Measurements from ENCODE around the gene ORC4.

DNA sequence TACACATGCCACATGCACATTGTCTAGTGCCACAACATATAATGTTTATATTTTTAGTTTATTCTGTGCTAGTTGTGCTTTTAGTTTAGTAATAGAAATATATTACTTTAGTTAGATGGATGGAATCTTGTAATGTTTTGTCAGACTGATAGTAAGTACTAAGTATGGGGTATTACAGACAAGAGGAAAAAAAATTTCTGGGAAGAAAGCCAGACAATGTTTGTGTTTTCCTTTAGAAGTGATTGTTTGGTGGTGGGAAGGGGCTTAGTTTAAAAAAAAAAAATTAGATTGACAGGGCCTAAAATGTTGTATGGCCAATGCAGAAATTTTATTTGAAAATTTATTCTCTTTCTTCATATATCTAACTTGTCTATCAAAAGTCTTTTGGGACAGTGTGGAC is 137.9 kb downstream of the ORC4 start:
- TF ChIP-seq POLR2AphosphoS5 (IDR thresholded peaks at IDR 0.05; ENCODE audit: insufficient read depth, low read depth, low read length) (no peak), EZH2 (IDR thresholded peaks at IDR 0.05; ENCODE audit: borderline replicate concordance, low read depth, low read length, severe bottlenecking) (no peak)

Data from endothelial cell of umbilical vein (primary cell).